ELF-1 (cell line): ENCODE measurements around the gene MYH15.

ENCODE experiments used
- DNase-seq: peaks from one replicate; pipeline ENCODE4 v3.0.0-alpha.2; 2016; ENCODE audit warnings: low read depth, low spot score

The MYH15 gene

GRCh38 chr3:108509871-108510270, 525 bp downstream of the MYH15 start:
- peak; percentile 50 for DNase-seq

DNA sequence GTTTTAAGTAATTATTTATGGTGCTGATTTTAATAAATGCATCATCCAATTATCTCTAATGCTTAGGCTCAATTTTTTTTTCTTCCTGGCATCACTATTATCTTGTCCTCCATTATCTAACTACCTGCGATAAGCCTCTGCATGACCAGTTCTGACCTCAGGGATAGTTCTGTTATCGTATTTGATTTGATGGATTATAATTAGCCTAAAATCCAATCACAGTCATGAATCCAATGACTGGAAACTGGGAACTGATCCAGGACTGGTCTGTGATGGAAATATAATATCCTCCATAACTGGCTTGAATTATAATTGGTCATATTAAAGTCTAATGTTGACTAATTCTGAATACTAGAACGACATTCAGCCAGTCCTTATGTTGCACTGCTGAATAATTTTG, 1.1 kb downstream of the MYH15 start:
- DNase-seq, result no peak

- DNase-seq, result no peak
These were observed 2.5 kb downstream of the MYH15 start for GRCh38 chr3:108507902-108508301.

- DNase-seq, result no peak
These were observed 4.6 kb downstream of the MYH15 start for GRCh38 chr3:108505811-108506210.

- DNase-seq, result no peak
These were observed 6.7 kb downstream of the MYH15 start for GRCh38 chr3:108503722-108504121.

DNA sequence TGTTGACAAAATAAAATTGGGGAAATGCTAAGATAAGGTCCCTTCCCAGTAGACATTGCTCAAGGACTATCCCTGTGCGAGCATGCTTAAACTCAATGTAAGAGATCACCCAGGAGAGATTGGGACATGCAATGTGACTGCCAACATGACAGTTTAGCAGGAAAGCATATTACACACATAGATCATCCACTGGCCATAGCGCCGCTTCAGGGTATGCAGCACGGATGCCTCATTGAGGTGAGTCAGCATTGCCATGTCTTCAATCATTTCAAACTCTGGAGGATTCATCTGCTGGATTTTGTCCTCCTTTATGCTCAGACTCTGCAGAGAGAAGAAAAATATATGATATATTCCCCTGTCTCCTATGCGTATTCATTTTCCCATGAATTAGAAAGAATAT, 8.9 kb downstream of the MYH15 start:
- DNase-seq, result no peak

DNA sequence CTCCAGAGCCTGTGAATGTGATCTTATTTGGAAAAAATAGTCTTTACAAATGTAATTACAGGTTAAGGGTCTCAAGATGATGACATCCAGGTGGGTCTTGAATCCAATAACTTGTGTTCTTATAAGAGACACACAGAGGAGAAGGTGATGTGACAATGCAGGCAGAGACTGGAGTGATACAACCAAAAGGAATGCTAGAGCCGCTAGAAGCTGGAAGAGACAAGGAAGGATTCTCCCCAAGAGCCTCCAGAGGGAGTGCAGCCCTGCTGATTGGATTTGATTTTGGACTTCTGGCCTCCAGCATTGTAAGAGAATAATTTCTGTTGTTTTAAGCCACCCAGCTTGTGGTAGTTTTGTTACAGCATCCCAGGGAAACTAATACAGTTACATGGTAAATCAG, 9.7 kb downstream of the MYH15 start:
- no peak for DNase-seq

GRCh38 chr3:108497271-108497670, 13.1 kb downstream of the MYH15 start:
- no peak for DNase-seq

DNA sequence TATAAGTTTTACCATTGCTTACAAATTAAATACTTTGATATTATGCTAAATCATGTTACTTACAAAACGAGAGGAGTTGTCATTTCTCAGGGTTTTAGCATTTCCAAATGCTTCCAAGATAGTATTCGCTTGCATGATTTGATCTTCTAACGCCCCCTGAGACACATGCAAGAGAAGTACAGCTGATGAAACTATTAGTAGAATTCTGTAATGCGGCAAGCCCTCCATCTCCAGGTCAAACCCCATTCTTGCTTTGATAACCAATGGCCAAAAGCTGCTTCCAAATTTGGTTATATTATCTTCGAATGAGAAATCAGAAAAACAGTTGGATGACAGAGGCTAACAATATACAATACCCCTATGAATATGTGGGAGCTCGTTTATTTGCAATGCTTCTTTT, 14.7 kb downstream of the MYH15 start:
- DNase-seq, result no peak

DNA sequence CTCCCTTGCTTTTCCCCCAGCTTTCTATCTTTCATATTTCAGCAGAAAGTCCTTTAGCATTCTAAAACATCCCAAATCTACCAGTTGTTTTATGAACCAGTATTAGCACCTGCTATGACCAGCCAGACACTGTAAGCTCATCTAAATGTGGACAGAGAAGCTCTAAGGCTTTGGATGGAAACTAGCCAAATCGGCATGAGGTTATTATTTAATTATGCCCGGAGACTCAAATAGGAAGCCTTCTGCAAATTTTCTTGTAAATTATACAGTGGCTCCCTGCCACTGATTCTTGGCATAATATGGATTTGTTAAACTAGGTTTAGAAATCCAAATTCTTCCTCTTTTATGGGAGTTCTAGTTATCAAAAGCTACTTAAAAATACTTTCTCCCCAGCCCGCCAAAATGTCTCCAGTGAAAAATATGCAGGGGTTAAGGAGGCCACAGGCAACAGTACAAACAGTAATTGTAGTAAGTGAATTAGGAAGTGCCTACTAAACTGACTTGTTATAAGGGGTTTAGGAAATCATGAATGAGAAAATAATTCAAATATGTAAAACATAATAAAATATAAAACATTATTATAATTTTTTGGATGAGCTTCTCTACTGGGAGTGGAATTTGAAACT, 15.4 kb downstream of the MYH15 start:
- DNase-seq, result no peak

DNA sequence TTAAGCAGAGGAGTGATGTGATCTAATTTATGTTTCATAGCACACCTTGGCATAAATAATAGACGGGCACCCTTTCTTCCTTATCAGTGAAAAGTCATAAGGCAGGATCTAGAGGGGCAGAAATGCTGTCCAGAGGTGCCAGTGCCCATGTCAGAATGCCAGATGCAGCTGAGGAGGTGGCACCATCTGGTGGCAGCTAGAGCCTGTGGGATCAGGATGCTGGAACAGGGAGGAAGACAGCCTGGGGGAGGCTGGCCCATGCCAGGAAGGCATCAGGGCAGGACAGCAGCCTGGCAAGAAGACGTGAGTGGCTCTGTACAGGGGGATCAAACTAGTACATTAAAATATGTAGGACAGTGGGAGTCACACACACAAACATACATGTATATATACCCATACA, 16.5 kb downstream of the MYH15 start:
- DNase-seq, result no peak

DNA sequence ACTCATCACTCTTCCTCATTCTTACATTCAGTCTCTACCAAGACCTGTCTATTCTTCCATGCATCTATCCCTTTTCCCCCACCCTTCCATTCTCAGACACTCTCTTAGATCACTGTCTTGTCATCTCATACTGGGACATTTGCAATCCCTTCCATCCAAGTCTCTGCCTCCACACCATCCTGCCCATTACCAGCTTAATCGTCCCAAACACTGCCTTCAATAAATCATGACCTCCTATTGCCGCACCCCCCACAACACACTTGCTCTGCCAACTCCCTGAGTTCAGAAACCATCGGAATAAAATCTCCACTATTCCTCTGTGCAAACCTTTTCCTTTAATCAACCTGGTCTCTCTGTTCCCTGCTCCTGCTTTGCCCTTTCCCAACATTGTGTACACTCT, 18.9 kb downstream of the MYH15 start:
- DNase-seq, result no peak

DNA sequence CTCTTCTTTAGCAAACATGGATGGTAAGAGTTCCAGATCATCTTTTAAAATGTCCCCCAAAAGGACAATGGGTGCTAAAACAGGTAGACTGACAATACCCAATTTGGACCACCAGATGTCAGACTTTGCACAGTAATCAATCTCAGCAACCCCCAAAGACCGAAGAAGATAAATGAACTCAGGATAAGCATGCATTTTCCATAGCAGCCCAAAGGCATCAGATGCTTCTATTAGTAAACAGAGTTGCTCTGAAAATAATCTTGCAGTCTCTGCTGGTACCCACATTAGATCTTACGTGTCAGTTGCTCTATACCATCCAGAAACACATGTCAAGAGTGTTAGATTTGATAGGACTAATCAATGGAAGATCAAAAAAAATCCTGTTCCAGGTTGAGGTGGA, 20.6 kb downstream of the MYH15 start:
- peak; percentile 61 for DNase-seq

DNA sequence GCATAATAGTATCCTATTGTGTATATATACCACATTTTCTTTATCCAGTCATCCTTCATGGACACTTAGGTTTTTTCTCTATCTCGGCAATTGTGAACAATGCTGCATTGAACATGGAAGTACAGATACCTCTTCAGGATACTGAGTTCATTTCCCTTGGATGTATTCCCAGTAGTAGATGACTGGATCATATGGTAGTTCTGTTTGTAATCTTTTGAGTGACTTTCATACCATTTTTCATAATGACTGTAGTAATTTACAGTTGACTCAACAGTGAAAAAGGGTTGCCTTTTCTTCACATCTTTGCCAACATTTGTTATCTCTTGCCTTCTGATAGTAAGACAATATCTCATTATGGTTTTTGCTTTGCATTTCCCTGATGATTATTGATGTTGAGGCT, 21.8 kb downstream of the MYH15 start:
- no peak for DNase-seq

DNA sequence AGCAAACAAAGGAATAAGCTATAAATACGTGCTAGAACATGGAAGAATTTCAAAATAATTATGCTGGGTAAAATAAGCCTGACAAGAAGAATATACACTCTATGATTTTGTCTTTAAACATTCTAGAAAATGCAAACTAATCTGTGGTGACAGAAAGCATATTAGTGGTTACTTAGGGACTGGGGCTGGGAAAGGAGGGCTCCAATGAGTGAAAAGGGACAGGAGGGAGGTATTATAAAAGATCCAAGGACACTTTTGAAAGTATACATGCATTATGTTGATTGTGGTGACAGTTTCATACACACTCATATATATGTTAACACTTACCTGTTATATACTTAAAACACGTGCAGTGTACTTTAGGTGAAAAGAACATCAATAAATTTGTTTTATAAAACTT, 23.0 kb downstream of the MYH15 start:
- DNase-seq, result no peak

DNA sequence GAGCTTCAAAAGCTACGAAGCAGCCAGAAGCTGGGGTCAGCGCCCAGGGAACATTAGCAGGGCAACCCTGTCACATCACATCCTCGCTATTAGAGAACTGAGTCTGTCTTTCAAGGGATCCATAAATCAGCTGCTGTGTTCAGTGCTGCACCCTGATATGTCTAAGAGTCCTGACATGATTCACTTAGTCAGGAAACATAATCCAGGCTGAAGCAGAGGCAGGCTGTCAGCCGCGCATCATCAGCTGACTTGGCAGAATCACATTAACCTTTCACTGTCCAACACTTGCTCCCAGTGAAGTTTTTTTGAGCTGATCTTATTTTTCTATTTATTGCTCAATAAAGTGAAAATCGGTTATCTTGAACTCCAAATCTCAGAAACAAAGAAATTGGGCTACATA, 23.5 kb downstream of the MYH15 start:
- DNase-seq, result peak; percentile 14

DNA sequence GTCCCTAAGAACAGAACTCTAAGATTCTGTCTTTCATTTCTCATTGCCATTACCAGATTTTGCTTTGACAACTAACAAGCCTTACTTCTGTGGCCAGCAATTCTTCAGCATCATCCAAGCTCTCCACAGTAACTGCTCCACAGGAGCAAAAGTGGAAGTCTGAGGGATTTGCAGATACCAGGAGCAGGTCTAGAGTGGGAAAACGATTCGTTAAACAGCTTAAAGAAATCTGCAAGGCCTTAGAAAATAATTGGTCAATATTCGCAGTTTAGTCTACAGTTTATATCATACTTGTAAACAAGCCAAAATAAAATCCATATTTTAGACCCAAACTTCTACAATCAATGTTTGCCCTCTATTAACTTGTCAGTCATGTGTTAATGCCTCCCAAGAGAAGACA, 24.1 kb downstream of the MYH15 start:
- DNase-seq, result no peak

DNA sequence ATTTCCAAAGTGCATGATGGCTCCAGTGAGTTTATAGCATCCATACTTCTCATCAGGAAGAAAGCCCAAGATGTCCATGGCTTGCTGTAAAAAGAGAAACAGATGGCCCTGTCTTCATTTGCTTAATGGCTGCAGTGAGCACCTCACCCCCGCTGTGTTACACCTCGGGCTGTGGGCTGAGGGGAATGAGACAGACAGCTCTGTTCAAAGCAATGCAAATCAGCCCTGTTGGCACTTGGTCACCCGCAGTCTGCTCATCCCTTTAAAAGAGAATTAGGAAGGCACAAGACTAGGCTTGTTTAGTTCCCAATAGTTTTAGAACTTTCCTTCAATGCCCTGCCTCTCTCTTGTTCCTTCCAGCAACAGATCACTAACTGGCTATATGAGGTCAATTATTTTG, 25.2 kb downstream of the MYH15 start:
- peak; percentile 92 for DNase-seq

GRCh38 chr3:108479224-108479623, 31.2 kb downstream of the MYH15 start:
- no peak for DNase-seq

DNA sequence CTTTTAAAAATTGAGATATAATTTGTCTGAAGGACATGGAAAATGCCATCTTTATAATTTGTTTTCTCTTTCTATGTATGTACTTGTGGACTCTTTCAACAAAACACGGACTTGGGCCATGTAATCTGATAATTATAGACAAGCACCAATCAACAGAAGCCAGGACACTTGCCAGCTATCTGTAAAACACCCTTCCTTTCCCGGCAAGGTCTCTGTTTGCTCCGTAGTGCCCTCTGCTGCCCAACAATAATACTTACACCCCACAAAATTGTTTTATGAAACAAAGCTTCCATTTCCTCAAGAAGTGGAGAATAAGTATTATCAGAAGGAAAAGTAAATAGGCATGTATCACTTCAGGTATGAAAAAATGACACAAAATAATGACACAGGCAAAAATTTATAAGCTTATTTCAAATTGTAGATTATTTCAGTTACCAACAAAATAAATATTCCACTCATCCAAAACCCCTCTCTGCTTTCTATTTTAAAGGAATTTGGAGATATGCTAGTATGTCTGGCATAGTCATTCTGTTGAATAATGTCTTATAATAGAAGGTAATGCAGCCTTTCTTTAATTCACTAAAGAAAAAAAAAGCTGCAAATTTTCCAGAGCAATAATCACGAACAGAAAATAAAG, 32.8 kb downstream of the MYH15 start:
- DNase-seq, result peak; percentile 32

DNA sequence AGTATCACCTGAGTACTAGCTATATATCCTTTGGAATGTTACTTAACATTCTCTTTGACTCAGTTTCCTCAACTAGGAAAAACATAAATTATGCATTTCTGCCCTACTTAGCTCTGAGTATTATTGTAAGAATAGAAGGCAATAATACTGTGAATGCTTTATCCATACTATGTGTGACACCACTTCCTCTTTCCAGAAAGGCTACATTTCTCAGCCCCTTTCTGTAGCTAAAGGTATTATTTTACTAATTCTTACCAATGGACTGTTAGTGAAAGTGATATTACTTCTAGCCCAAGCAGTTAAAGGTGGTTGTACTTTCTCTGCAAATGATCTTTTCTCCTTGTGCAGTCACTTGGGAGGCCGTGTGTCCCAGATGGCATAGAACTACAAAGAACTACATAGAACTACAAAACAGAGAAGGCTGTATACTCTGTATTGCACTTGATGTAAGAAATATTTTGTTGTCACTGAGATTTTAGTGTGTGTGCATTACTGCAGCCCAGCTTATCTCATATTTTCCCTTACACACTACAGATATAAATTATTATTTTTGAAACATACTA, 35.1 kb downstream of the MYH15 start:
- no peak for DNase-seq

- DNase-seq, result no peak
These were observed 35.8 kb downstream of the MYH15 start for GRCh38 chr3:108474581-108474980.

DNA sequence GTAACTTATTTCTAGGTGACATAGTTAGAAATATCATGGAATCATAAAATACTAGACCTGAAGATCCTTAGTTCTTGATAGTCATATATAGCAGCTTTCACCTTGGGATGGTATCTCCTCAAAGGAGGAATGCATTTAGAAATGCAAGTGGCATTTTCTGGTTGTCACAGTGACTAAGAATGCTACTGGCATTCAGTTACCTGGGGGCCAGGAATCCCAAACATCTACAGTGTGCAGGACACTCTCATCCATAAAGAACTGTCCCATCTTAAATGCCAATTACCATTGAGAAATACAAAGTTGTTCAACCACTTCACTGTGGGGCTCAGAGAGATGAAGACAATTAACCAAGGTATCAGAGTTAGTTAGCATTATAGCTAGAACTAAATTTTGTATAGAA, 36.7 kb downstream of the MYH15 start:
- DNase-seq, result peak; percentile 17
